ENCODE data around the gene HS6ST3.

Gene HS6ST3

DNA sequence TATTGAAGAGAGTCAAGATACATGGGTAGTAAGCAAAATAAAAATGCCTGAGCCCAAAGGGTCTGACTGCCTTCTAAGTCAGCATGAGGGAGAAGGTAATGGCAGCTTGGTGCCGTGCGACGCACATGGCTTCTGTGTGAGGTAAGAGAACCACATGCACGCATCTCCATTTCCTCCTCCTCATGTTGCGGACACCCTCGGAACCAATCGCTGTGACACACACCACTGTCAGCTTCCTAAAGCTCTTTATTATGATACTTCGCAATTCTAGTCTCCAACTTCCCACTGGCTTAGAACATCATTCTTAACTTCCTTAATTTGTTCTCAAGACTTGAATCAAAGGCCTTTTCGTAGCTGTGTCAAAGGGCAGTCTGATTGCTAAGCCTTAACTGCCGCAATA is 734.2 kb downstream of the HS6ST3 start:
- Histone ChIP-seq H3K27me3 (ENCODE audit: control insufficient read depth, insufficient read depth, low read length) (no peaks in the 10 kb centered on the region), H3K9ac (ENCODE audit: low read depth, low read length) (no peak overlapping the region), H3K4me2 (ENCODE audit: low read length) (no peak overlapping the region), H3K9me3 (replicated peaks; ENCODE audit: low read length) (no peaks in the 10 kb centered on the region), H3K36me3 (ENCODE audit: insufficient read depth, low read length) (no peaks in the 10 kb centered on the region), H3K4me1 (ENCODE audit: control insufficient read depth, insufficient read depth, low read length) (peaks cover 22% of the 10 kb centered on the region), H3K4me3 (ENCODE audit: low read length) (no peak overlapping the region)

DNA sequence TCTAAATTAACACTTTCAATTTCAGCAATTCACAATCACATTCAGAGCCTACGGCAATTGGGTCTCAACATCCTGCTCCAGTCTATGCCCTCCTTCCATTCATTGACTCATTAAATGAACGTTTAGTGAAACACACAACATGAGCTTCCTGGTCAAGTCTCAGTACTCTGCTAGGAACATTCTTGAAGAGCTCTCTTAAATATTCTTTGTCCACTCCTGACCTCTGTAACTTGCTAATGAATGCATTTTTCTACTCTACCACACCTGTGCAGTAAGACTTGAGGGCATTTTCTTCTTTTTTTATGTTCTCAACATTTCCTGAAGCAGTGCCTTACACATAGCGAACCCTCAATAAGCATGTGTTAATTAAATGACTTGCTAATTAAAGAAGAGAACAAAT is 735.7 kb downstream of the HS6ST3 start:
- H3K36me3 ChIP-seq (ENCODE audit: insufficient read depth, low read length) = no peaks in the 10 kb centered on the region
- no peak overlapping the region for H3K9ac ChIP-seq (ENCODE audit: low read depth, low read length)
- H3K9me3 ChIP-seq (replicated peaks; ENCODE audit: low read length) = no peaks in the 10 kb centered on the region
- no peaks in the 10 kb centered on the region for H3K27me3 ChIP-seq (ENCODE audit: control insufficient read depth, insufficient read depth, low read length)
- H3K4me3 ChIP-seq (ENCODE audit: low read length) = no peak overlapping the region
- no peak overlapping the region for H3K4me2 ChIP-seq (ENCODE audit: low read length)
- peaks cover 20% of the 10 kb centered on the region for H3K4me1 ChIP-seq (ENCODE audit: control insufficient read depth, insufficient read depth, low read length)

- Histone ChIP-seq H3K9ac (ENCODE audit: low read depth, low read length) (no peak overlapping the region), H3K36me3 (ENCODE audit: insufficient read depth, low read length) (no peaks in the 10 kb centered on the region), H3K4me1 (ENCODE audit: control insufficient read depth, insufficient read depth, low read length) (no peaks in the 10 kb centered on the region), H3K27me3 (ENCODE audit: control insufficient read depth, insufficient read depth, low read length) (no peaks in the 10 kb centered on the region), H3K4me3 (ENCODE audit: low read length) (no peak overlapping the region), H3K9me3 (replicated peaks; ENCODE audit: low read length) (no peaks in the 10 kb centered on the region), H3K4me2 (ENCODE audit: low read length) (no peak overlapping the region)
These were observed 744.7 kb downstream of the HS6ST3 start for GRCh38 chr13:96834626-96835025.

DNA sequence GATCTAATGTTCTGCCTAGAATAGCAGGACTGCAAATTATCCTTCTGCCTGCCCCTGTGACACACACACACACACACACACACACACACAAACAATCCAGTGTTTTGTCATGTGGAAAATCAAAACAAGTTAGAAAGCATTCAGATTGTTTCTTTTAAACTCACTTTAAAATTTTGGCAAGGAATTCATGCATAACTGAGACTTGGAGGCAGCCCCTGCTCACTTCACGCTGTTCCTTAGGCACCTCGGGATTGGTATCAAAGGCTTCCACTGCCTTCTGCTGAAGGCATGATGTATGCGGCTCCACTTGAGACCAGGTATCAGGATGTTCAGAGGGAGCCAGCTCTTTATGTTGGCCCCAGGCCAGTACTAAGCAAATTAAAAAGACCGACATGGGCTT is 745.6 kb downstream of the HS6ST3 start:
- Histone ChIP-seq H3K36me3 (ENCODE audit: insufficient read depth, low read length) (no peaks in the 10 kb centered on the region), H3K4me3 (ENCODE audit: low read length) (no peak overlapping the region), H3K9me3 (replicated peaks; ENCODE audit: low read length) (no peaks in the 10 kb centered on the region), H3K4me1 (ENCODE audit: control insufficient read depth, insufficient read depth, low read length) (no peaks in the 10 kb centered on the region), H3K4me2 (ENCODE audit: low read length) (no peak overlapping the region), H3K9ac (ENCODE audit: low read depth, low read length) (no peak overlapping the region), H3K27me3 (ENCODE audit: control insufficient read depth, insufficient read depth, low read length) (no peaks in the 10 kb centered on the region)

DNA sequence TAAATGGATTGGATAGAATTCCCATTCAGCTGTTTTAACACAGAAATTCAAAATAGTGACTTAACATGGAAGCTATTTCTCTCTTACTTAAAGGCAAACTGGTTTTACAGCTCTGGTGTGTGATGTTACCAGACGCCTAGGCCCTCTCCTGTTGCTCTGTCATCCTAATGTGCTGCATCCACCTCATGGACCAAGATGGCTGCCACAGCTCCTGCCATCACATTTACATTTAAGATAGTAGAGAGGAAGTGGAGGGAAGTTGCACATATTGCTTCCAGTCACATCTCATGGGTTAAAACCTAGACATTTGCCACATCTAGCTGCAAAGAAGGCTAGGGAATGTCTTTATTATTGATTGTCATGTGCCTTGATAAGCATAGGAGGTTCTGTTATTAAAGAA is 746.8 kb downstream of the HS6ST3 start:
- Histone ChIP-seq H3K4me3 (ENCODE audit: low read length) (no peak overlapping the region), H3K36me3 (ENCODE audit: insufficient read depth, low read length) (no peaks in the 10 kb centered on the region), H3K9me3 (replicated peaks; ENCODE audit: low read length) (no peaks in the 10 kb centered on the region), H3K4me1 (ENCODE audit: control insufficient read depth, insufficient read depth, low read length) (no peaks in the 10 kb centered on the region), H3K4me2 (ENCODE audit: low read length) (no peak overlapping the region), H3K9ac (ENCODE audit: low read depth, low read length) (no peak overlapping the region), H3K27me3 (ENCODE audit: control insufficient read depth, insufficient read depth, low read length) (no peaks in the 10 kb centered on the region)

- H3K4me3 ChIP-seq (ENCODE audit: low read length) = no peak overlapping the region
- no peaks in the 10 kb centered on the region for H3K4me1 ChIP-seq (ENCODE audit: control insufficient read depth, insufficient read depth, low read length)
- no peak overlapping the region for H3K9ac ChIP-seq (ENCODE audit: low read depth, low read length)
- no peak overlapping the region for H3K4me2 ChIP-seq (ENCODE audit: low read length)
- no peaks in the 10 kb centered on the region for H3K9me3 ChIP-seq (replicated peaks; ENCODE audit: low read length)
- H3K27me3 ChIP-seq (ENCODE audit: control insufficient read depth, insufficient read depth, low read length) = no peaks in the 10 kb centered on the region
- H3K36me3 ChIP-seq (ENCODE audit: insufficient read depth, low read length) = no peaks in the 10 kb centered on the region
These were observed 747.9 kb downstream of the HS6ST3 start for GRCh38 chr13:96837809-96838208.

- Histone ChIP-seq H3K9me3 (replicated peaks; ENCODE audit: low read length) (no peaks in the 10 kb centered on the region), H3K36me3 (ENCODE audit: insufficient read depth, low read length) (no peaks in the 10 kb centered on the region), H3K4me1 (ENCODE audit: control insufficient read depth, insufficient read depth, low read length) (no peaks in the 10 kb centered on the region), H3K4me2 (ENCODE audit: low read length) (no peak overlapping the region), H3K27me3 (ENCODE audit: control insufficient read depth, insufficient read depth, low read length) (no peaks in the 10 kb centered on the region), H3K9ac (ENCODE audit: low read depth, low read length) (no peak overlapping the region), H3K4me3 (ENCODE audit: low read length) (no peak overlapping the region)
These were observed 754.3 kb downstream of the HS6ST3 start for GRCh38 chr13:96844195-96844594.

- H3K36me3 ChIP-seq (ENCODE audit: insufficient read depth, low read length) = no peaks in the 10 kb centered on the region
- no peaks in the 10 kb centered on the region for H3K9me3 ChIP-seq (replicated peaks; ENCODE audit: low read length)
- no peak overlapping the region for H3K4me3 ChIP-seq (ENCODE audit: low read length)
- H3K4me1 ChIP-seq (ENCODE audit: control insufficient read depth, insufficient read depth, low read length) = no peaks in the 10 kb centered on the region
- H3K4me2 ChIP-seq (ENCODE audit: low read length) = no peak overlapping the region
- no peaks in the 10 kb centered on the region for H3K27me3 ChIP-seq (ENCODE audit: control insufficient read depth, insufficient read depth, low read length)
- H3K9ac ChIP-seq (ENCODE audit: low read depth, low read length) = no peak overlapping the region
These were observed 754.7 kb downstream of the HS6ST3 start for GRCh38 chr13:96844616-96845015.

DNA sequence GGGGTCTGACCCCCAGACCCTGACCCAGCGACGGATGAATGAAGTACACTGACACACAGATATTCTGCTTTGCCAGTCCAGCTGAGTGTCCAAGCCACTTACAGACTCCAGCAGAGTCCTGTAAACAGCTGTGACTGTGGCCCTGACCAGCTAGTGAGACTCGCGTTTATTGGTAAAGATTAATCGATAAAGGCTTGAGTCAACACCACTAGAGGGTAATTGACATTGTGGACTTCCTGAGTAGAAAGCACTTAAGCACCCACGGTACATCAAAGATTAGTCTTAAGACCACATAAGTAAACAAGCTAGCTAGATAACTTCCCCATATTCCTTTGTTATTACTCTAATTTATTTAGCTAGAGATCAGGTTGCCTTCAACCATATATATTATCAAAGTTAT is 758.4 kb downstream of the HS6ST3 start:
- H3K9ac ChIP-seq (ENCODE audit: low read depth, low read length) = no peak overlapping the region
- H3K4me2 ChIP-seq (ENCODE audit: low read length) = no peak overlapping the region
- H3K27me3 ChIP-seq (ENCODE audit: control insufficient read depth, insufficient read depth, low read length) = no peaks in the 10 kb centered on the region
- H3K4me3 ChIP-seq (ENCODE audit: low read length) = no peak overlapping the region
- H3K9me3 ChIP-seq (replicated peaks; ENCODE audit: low read length) = no peaks in the 10 kb centered on the region
- no peaks in the 10 kb centered on the region for H3K4me1 ChIP-seq (ENCODE audit: control insufficient read depth, insufficient read depth, low read length)
- H3K36me3 ChIP-seq (ENCODE audit: insufficient read depth, low read length) = no peaks in the 10 kb centered on the region

- H3K4me1 ChIP-seq (ENCODE audit: control insufficient read depth, insufficient read depth, low read length) = no peaks in the 10 kb centered on the region
- no peak overlapping the region for H3K4me2 ChIP-seq (ENCODE audit: low read length)
- H3K9me3 ChIP-seq (replicated peaks; ENCODE audit: low read length) = no peaks in the 10 kb centered on the region
- no peak overlapping the region for H3K4me3 ChIP-seq (ENCODE audit: low read length)
- H3K27me3 ChIP-seq (ENCODE audit: control insufficient read depth, insufficient read depth, low read length) = no peaks in the 10 kb centered on the region
- H3K36me3 ChIP-seq (ENCODE audit: insufficient read depth, low read length) = no peaks in the 10 kb centered on the region
- H3K9ac ChIP-seq (ENCODE audit: low read depth, low read length) = no peak overlapping the region
These were observed 759.2 kb downstream of the HS6ST3 start for GRCh38 chr13:96849091-96849490.

DNA sequence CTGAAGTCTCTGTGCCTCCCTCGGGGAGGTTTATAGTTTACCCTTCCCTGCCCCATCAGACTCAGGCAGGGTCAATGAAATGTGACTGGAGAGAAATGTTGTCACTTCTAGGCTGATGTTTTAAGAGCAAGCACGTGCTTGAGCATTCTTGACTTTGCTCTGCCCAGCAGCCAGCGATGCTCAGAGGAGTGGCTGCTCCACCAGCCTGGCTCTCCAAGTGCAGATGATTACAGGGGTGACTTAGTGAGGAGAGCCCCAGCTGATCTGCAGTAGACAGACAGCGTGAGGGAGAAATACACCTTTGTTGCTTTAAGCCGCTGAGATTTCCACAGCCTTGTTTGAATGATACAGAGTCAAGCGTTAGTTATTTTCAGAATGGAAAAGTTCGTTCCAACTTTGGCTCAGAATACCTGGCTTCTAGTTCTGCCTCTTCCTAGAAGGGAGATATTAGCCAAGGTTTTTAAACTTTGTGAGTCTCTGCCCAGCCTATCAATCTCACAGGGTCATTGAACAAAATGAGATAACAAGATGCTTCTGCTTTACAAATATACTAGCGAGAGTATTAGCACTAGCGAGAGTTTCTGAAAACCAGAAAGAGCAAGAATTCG is 760.7 kb downstream of the HS6ST3 start:
- Histone ChIP-seq H3K27me3 (ENCODE audit: control insufficient read depth, insufficient read depth, low read length) (no peaks in the 10 kb centered on the region), H3K4me1 (ENCODE audit: control insufficient read depth, insufficient read depth, low read length) (no peaks in the 10 kb centered on the region), H3K36me3 (ENCODE audit: insufficient read depth, low read length) (no peaks in the 10 kb centered on the region), H3K4me2 (ENCODE audit: low read length) (no peak overlapping the region), H3K9ac (ENCODE audit: low read depth, low read length) (no peak overlapping the region), H3K9me3 (replicated peaks; ENCODE audit: low read length) (no peaks in the 10 kb centered on the region), H3K4me3 (ENCODE audit: low read length) (no peak overlapping the region)

DNA sequence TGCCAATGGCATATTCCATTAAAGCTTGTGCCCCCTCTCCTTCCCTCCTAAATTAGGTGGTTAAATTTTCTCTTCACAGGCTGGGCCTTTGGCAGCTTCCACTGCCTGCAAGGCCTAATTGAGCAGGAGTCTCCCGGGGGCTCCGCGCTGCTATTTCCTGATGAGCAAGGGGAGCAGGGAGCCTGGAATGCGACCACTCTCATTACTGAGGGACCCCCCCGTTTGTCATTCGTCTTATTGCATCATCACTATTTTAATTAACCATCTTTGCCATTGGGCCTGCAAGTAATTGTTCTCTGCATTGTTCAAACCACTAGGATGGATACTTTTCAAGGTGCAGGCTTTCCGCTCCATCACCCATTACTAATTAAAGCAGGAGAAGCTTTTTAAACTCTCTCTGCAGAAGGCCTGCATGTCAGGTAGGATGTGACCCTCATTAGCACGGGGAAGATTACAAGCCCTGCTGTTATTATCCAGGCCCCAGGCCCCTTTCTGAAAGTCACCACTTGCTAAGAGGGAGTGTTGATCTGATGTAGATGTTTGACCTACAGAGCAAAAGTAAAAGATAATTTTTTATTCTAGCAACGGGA is 762.0 kb downstream of the HS6ST3 start:
- Histone ChIP-seq H3K9me3 (replicated peaks; ENCODE audit: low read length) (no peaks in the 10 kb centered on the region), H3K9ac (ENCODE audit: low read depth, low read length) (no peak overlapping the region), H3K36me3 (ENCODE audit: insufficient read depth, low read length) (no peaks in the 10 kb centered on the region), H3K4me3 (ENCODE audit: low read length) (no peak overlapping the region), H3K4me2 (ENCODE audit: low read length) (no peak overlapping the region), H3K27me3 (ENCODE audit: control insufficient read depth, insufficient read depth, low read length) (no peaks in the 10 kb centered on the region), H3K4me1 (ENCODE audit: control insufficient read depth, insufficient read depth, low read length) (no peaks in the 10 kb centered on the region)
